Inferior parietal cortex (tissue), 1 donor: ENCODE results near the gene UGT3A2.

Source experiments
- DNase-seq: peaks from one replicate; pipeline ENCODE4 v3.0.0-alpha.2; 2016; ENCODE audit errors: extremely low spot score

Gene UGT3A2

DNA sequence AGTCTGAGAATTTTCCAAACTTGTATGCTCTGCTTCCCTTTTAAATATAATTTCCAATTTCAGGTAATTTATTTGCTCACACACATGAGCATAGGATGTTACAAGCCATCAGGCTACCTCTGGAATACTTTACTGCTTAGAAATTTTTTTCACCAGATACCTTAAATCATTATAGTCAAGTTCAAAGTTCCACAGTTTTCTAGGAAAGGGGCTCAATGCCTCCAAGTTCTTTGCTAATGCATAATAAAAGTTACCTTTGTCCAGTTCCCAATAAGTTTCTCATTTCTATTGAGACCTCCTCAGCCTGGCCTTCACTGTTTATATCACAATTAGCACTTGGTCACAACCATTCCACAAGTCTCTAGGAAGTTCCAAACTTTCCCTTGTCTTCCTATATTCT is 59.3 kb downstream of the UGT3A2 start:
- no peak for DNase-seq

- no peak for DNase-seq
Measured at GRCh38 chr5:36006163-36006562, 60.5 kb downstream of the UGT3A2 start.

DNA sequence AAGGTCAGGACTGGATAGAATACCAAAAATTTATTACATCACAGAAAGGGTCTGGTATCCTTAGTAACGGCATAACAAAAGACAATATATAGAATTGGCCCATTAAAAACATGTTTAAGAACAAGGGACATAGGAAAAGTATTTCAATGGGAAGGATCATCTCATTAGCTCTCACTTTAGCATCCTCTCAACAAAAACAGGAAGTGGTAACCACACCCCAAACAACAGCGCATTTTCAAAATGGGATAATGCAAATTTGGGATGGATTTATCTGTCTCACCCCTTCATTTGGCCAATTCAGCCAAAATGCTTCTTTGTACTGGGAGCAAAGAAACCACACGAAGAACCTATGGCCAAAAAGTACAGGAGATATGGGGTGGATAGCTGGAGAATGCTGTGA is 65.7 kb downstream of the UGT3A2 start:
- no peak for DNase-seq

DNA sequence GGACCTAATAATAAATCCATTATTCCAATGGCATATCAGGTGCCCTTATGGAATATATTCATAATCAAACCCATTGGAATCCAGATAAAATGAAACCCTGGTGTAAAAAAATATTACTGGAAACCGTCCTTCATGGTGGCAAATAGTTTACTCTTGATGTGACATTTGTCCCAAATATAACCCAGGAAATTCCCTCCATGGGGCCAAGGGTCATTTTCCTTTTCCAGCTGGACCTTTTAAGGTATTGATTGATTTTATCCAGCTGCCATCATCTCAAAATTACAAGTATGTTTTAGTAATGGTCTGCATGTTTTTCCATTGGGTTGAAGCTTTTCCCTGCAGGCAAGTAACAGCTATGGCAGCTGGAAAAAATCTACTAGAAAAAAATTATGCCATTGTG is 67.1 kb downstream of the UGT3A2 start:
- no peak for DNase-seq

- no peak for DNase-seq
Measured at GRCh38 chr5:35996076-35996475, 70.6 kb downstream of the UGT3A2 start.

- no peak for DNase-seq
Measured at GRCh38 chr5:35990941-35991611, 75.6 kb downstream of the UGT3A2 start, which contains the start of gene UGT3A1. Gene UGT3A1 (minus strand): TSS chr5:35991390. CDS start chr5:35991240, 150 bp downstream.

DNA sequence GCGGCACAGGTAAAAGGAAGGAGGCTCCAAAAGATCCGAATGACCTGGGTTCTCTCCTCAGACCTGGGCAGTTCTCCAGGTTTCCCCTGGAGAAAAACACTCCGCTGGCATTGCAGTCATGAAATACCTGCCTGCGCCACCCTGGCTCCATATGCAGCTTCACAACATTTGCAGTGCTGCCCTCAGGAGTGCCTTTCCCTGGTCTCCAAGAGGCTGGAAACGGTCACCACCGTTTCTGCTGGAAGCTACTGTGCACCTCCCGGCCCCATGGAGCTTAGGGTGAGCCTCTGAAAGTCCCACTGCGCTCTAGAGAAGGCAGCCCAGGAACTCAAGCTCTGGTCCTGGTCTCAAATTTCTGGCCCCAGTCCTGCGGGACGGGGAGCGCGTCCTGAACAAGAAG is 76.2 kb downstream of the UGT3A2 start:
- no peak for DNase-seq

DNA sequence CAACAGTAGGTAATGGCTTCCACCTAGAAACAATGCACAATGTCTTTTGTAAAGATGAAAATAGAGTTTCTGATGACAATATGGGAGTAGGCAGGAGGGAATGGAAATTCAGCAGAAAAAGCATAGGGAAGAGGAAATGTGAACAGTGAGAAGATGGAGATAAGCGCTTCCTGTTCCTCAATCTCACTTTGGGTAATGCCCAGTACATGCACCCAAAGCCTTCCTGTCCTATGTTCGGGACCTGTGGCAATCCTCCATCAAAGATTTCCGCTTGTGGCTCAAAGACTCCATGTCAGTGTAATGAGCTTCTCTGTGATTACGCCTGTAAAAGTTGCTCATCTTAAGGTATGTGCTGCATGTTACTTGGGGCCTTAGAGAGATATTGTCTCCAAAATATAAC is 78.2 kb downstream of the UGT3A2 start:
- no peak for DNase-seq

- DNase-seq: no peak
Measured at GRCh38 chr5:35987776-35988175, 78.9 kb downstream of the UGT3A2 start.
